ENCODE data around the gene MRPS10.
"Not testable (repeated sequence)": the region's sequence is repeated elsewhere in the genome, so short reads cannot be mapped to it uniquely, and the experiment has no call there.

MRPS10 gene

DNA sequence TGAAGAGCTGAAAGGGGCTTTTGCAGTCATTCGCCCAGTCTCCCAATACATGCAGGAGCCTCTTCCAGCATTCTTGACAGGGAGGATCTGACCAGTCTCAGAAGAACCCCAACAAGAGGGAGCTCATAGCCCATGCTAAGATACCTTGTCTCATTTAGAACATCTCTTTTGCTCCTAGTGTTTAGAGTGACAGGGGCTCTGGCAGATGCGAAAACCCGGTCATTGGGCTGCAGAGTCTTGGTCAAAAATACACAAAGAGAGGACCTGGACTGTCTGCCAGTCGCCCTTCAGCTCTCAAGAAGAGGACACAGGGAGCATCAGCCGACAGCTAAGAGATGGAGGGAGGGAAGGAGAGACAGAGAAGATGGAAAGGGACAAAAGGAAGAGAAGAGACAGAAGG, 23.6 kb downstream of the MRPS10 start:
- H3K27ac ChIP-seq, result no peak overlapping the region
- TF ChIP-seq, protein P1, sequence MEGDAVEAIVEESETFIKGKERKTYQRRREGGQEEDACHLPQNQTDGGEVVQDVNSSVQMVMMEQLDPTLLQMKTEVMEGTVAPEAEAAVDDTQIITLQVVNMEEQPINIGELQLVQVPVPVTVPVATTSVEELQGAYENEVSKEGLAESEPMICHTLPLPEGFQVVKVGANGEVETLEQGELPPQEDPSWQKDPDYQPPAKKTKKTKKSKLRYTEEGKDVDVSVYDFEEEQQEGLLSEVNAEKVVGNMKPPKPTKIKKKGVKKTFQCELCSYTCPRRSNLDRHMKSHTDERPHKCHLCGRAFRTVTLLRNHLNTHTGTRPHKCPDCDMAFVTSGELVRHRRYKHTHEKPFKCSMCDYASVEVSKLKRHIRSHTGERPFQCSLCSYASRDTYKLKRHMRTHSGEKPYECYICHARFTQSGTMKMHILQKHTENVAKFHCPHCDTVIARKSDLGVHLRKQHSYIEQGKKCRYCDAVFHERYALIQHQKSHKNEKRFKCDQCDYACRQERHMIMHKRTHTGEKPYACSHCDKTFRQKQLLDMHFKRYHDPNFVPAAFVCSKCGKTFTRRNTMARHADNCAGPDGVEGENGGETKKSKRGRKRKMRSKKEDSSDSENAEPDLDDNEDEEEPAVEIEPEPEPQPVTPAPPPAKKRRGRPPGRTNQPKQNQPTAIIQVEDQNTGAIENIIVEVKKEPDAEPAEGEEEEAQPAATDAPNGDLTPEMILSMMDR (conservative IDR thresholded peaks at IDR 0.05), result no peak

DNA sequence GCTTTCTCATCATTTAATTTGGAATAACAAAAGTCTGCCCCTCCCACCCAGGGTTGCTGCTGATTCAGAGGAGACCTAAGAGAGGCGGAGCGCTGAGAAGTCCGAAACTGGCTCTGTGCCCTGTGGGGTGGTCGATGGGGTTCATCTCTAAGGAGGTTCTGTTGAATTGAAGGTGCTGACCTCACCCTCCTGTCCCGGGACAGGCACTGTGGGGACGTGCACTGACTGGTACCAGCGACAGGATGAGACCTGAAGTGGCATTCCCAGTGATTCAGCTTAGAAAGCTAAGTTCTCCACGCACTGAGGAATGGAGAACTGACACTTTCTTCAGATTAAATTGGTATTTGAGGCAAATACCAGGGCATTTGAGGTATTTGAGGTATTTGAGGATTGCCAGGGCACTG, 24.2 kb downstream of the MRPS10 start:
- no peak overlapping the region for H3K27ac ChIP-seq
- TF ChIP-seq, protein P1 (conservative IDR thresholded peaks at IDR 0.05), result no peak

DNA sequence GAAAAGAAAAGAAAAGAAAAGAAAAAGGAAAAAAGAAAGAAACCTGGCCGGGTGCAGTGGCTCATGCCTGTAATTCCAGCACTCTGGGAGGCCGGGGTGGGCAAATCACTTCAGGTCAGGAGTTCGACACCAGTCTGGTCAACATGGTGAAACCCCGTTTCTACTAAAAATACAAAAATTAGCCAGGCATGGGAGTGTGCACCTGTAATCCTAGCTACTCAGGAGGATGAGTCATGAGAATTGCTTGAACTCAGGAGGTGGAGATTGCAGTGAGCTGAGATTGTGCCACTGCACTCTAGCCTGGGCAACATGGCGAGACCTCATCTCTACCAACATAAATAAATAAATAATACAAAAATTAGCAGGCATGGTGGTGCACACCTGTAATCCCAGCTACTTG, 25.3 kb downstream of the MRPS10 start:
- not testable (repeated sequence) for H3K27ac ChIP-seq

DNA sequence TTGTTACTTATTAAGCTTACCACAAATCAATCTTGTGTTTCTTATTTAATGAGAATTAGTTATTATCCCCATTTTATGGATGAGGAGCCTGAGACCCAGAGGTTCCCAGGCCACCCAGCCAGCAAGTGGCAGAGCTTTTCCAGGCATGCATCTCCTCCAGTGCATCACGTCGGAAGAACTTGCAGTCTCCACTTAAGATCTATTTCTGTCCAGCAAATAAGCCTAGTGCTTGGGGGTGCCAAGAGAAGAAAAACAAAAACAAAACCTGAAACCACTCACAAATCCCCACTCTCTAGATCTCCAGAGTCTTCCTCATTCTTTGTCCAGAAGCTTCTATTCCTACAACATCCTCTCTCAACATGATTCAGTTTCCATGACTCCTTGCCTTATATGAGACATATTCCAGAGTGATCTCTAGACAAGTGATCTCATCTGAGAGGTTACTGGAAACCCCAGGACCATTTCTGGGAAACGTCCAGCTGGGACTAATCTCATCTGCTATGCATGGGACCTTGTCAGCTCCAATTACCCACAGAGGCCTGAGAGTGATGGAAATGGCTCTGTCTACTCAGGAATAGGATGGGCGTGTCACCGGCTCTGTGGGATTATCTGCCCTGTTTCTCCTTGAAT, 27.0 kb downstream of the MRPS10 start:
- H3K27ac ChIP-seq, result no peak overlapping the region
- TF ChIP-seq, protein P1 (conservative IDR thresholded peaks at IDR 0.05), result no peak

DNA sequence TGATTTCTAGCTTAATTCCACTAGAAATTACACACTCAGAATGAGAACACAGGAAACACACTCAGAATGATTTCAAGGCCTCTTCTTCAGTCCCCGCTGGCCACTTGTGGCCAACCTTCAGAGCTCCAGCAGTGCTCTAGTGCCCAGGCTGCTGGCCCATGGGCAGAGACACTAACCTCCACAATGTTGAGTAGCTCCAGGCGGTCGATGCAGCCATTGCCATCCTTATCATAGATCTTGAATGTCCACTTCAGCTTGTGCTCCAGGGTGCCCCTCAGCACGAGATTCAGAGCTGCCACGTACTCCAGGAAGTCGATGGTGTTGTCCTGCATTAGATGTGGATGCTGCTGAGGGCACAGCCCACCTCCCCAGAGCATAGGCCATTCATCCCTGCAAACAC, 29.3 kb downstream of the MRPS10 start:
- TF ChIP-seq, protein P1 (conservative IDR thresholded peaks at IDR 0.05), result no peak
- H3K27ac ChIP-seq, result no peak overlapping the region

DNA sequence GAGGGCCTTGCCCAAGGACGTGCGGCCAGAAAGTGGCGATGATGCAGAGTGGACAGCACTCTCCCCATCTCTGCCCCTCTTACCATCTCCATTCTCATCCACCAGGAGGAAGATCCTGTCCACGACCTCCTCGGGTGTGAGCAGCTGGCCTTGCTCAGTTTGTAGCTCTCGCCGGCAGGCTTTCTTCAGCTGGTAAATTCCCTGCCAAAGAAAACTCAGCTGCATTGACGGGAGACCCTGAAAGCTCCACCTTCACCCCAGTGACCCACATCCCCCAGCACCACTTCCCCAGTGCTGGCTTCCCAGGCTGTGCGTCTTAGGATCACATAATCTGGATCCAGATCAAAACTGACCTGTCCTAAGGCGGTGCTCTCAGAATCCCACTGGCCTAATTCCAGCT, 32.1 kb downstream of the MRPS10 start:
- H3K27ac ChIP-seq, result no peak overlapping the region
- TF ChIP-seq, protein P1 (conservative IDR thresholded peaks at IDR 0.05), result no peak

DNA sequence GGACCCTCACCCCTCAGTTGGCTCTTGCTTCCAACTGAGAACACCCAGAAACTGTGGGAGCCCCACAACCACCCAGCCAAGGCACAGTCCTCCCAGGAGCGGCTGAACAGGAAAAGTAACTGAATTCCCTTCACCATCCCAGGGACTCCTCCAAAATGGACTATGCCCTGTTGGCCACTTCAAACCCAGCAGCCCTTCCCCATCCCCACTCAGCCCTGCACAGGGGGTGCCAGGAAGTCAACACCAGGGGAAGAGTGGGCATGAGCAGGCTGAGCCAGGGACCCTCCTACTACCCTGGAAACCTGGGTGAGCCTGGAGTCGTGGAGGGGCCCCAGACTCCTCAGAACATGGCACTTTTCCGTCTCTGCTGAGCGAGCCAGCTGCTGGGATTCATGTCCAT, 33.2 kb downstream of the MRPS10 start:
- no peak overlapping the region for H3K27ac ChIP-seq
- TF ChIP-seq, protein P1 (conservative IDR thresholded peaks at IDR 0.05), result no peak

DNA sequence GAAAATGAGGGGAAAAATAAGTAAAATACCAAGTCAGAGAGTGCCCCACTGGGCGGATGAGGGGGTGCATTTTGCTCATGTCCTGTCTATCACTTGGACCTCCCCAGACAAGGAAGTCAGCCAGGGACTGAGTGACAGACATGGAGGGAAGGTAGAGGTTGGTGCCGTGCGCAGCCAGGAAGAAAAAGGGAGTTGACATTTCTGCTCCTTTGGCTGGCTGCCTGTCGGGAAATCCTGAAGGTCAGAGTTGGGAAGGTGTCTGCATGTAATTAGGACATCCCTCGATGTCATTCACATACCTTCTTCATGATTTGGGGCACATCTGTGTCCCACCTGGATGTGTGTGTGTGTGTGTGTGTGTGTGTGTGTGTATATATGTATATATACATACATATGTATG, 35.6 kb downstream of the MRPS10 start:
- H3K27ac ChIP-seq, result no peak overlapping the region
- TF ChIP-seq, protein P1 (conservative IDR thresholded peaks at IDR 0.05), result no peak
